NCI-H524 treated with DMSO at 0.1 percent for 48 hours (cell line): ENCODE results near the gene NUDCD3.

Experiments used
- DNase-seq: peaks from one replicate; lab custom pipeline; 2025; lab: John Stamatoyannopoulos, UW

NUDCD3 gene

DNA sequence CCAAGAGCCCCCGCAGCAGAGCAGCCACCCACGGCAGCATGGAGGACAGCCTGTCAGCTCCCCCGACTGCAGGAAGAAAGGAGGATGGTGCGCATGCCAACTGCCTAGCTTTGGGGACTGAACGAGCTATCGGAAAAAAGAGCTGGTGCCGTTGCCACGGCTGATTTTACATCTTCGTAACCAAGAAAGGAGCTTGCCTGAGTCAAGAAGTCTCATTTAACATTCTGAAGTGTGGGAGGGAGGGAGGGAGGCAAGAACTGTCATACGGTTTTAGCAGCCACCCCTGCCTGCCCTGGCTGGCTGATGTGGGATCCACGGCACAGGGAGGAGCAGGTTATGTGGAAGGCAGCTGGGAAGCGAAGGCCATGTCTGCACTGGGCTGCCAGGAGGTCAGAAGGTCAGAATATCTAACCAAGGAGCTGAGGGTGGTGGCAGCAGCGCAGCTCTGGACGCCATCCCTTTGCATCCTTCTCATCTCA, 90.4 kb downstream of the NUDCD3 start:
- DNase-seq: no peak

DNA sequence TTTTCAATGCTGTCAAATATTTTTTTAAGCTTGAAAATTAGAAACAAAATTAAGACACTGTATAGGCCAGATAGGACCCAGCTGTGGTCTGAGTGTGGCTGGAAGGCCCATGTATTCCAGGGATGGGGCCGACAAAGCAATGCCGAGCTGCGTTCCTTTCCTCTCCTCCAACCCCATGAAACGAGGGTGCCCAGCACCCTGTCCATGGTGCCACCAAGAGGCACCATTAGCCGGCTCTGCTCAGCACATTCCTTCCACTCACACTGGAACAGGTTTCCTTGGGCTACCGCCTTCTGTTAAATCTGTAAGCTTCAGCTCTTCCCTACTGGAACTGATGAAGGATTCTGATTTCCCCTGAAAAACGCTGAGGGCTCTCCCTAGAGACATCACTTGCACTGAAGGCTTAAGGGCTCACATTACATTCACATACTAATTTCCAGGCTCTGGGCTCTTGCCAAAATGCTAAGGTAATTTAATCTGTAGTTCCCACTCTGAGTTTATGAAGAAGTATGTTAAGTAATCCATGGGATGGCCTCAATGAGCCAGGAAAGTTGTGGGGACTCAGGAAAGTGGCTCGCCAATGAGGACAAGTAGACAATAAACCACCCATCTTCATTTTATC, 91.4 kb downstream of the NUDCD3 start:
- peak; percentile 94 for DNase-seq

- DNase-seq: no peak
Measured at GRCh38 chr7:44398511-44398911, 91.9 kb downstream of the NUDCD3 start.

- no peak for DNase-seq
Measured at GRCh38 chr7:44396931-44397545, 93.4 kb downstream of the NUDCD3 start.

DNA sequence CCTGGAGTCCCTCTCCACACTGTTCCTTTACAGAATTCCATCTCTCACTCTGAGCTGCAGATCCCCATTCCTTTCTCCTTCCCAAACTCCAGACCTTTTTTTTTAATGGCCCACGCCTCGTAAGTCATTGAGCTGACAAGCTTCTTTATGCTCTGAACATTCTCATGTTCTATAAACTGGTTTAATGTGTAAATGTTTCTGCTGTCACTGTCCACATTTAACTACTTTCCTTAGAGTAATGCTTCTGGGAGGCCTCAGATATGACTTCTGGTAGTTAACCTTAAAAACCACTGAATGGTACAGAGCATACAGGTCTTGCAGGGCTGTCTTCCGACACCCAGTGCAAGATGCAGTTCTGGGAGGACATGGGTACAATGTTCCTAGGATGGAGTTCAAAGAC, 94.0 kb downstream of the NUDCD3 start:
- DNase-seq: no peak

DNA sequence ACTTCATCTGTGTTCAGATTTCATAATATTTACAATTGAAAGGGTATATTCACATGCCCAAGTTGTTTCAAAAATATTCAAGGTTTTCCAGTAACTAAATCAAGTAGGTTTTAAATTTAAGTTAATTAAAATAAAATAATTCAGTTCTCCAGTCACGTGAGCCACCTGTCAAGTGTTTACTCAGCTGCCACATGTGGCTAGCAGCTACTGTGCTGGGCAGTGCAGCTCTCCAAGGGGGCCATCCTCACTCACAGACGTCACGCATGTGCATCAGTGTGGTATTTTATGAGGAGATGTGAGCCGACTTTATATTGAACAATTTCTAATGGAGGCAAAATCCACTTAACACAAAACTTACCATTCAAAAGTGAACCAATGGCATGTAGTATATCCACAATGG, 95.4 kb downstream of the NUDCD3 start:
- DNase-seq: peak; percentile 46

DNA sequence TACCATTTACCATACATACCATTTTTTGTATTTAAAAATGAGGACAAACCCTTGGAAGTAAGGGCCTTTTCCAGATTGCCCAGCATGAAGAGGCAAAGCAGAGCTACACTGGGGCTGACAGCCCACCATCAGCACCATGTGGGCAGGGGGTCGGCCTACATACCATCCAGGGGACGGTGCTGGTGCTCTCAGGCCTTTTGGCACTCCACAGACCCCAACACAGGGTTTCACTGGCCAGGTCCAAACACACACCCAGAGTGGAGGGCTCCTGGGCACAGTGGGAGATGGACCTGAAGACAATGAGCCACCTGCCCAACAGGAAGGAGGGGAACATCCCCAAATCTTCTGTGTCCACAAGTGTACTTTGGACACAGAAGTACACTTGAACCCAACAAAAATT, 95.8 kb downstream of the NUDCD3 start:
- no peak for DNase-seq

GRCh38 chr7:44394112-44394447, 96.4 kb downstream of the NUDCD3 start:
- no peak for DNase-seq

GRCh38 chr7:44393238-44394111, 97.0 kb downstream of the NUDCD3 start:
- no peak for DNase-seq

DNA sequence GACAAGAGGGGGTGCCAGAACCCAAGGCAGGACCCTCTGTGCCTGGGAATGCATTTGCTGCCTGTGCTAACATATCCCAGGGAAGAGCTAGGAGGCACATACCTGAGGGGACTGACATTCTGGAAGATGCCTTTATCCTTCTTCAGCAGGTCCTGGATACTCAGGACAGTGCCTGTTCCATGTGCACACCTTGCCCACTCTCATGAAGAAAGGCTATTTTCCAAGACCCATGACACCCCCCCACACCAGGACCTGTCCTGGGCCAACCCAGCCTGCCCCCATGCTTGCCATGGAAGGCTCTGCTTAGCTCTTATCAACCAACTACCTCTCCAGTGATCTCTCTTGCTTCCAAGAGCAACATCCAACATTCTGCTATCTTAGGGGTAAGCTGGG, 97.8 kb downstream of the NUDCD3 start:
- DNase-seq: no peak

DNA sequence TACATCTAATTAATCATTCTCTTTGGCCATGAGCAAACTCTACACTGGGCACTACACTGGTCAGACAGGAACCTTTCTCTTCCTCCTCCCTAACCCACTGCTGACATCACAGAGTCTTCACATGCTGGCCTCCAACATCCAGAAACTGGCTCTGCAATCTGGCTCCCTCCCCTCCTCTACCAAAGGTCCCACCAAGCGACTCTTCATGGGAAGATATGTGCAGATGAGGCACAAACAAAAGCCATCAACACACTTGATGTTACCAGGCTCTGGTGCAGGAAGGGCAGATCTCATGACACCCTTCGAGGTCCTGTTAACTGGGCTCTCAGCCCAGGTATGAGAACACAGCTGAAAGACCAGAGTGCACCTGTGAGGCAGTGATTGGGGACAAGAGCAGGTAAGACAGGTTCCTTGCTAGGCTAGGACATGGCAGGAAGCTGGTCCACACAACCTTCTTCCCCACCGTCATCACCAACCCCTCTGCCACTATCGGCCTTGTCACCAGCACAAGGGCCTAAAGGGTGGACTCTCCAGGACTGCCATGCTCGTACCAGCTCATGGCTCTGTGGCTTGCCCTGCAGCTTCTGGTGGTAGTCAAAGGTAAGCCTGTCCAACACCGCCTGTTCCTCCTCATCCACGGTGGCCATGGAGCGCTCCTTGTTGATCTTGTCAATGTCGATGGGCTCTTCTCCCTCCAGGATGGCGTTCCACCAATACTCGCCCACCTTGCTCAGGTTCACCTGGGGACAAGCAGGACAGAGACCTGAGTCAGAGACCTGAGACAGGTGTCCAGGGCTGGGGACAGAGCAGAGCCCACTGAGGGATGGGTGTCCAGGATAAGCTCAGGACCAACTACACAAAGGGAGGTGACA, 98.5 kb downstream of the NUDCD3 start:
- DNase-seq: no peak

DNA sequence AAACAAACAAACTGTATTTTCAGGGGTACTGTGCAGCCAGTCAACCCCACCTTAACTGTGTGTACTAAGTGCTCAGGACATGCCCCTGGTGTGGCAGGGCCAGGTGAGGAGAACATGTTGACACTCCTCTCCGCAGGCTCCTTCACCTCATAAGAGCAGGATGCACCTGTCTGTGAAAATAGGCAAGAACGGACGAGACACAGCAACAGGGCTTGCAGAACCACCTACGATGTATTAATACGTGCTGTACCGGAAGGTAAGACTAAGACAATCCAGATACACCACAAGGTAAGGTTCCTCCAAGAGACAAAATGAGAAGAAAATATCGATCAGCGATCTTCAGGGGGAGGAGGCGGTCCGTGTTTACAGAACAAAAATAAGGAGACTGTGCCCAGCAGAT, 99.3 kb downstream of the NUDCD3 start:
- no peak for DNase-seq

DNA sequence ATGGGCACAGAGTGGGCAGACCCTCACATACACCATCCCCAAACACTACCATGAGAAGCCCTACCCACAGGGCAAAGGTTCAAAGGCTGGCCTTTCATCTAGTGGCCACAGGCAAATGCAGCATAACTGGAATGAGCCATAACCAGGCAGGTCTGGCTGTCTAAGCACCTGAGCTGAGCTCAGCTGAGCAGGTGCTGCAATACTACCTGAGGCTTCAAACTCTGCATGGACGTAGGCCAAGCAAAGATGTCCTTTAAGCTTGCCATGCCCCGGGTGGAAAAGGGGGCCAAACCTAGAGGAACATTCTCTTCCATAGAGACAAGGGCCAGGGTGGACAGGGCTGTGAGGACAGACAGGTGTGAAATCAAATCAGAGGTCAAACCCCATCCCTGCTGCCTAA, 99.8 kb downstream of the NUDCD3 start:
- DNase-seq: no peak

DNA sequence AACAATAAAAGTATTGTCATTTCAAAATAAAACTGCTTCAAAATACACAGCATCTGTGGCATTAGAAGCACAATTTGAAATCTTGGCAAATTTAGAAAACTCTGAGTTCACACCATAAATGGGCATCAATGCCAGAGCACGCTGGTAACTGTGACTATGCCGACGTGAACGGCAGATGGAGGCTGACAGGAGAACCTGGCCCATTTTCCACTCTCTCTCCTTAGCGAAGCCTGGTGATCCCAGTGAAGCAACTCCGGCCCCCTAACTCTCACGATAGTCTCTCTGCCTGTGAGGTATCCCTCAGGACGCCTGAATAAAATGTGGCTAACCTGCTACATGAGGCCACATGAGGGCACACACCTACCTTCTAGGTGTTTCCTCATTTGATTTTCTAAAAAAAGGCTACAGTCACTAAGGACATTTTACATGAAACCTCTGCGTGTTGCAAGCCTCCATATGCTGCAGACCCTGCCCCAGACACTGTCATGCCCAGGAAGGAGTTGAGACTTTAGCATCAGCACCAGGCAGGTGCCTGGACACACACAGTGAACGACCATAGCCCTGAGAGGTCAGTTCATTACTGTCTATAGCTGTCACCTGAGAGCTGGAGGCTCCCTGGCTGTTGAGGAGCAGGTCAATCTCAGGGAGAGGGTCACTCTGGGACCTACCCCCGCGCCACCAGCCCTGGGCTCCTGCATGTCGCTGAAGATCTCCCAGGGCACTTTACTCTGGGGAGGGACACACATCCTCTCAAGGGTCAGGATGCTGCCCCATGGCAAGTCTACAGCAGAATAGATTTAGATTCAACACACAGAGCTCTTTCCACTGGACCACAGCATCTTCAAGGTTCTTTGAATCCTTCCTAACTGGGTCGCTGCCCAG, 102.1 kb downstream of the NUDCD3 start:
- DNase-seq: no peak

- DNase-seq: no peak
Measured at GRCh38 chr7:44387389-44387788, 103.1 kb downstream of the NUDCD3 start.

DNA sequence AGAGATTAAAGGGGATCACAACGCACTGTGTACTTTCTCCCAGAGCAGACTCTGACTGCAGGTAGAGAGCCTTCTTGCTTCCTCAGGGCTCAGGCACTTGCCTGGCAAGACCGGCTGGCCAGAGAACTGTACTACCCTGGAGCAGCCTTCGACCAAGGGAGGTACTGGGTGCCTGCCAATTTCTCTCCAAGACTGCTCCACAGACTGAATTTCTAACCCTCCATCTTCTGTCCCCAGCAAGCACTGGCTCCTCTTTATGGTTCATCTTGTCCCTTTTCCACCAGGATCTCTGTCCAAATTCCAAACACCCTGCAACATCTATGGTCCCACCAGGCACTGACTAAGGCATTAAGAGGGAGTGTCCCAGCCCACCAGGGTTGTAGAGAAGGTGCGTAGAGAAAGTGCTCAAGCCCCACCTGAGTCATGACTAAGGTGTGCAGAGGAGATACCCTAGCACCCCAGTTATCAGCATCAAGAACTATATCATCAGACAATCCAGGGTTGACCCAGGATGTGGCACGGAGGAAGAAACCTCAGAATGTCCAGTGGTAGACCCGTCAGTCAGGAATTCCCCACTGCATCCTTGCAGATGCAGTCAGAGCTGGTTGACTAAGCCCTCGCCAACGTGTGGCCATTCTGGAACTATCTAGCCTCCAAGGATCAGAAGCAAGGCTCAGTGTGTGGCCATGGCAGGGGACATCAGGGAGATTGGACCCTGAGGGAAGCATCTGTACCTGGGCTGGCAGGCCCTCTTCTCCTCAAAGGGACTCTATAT, 104.1 kb downstream of the NUDCD3 start:
- no peak for DNase-seq

DNA sequence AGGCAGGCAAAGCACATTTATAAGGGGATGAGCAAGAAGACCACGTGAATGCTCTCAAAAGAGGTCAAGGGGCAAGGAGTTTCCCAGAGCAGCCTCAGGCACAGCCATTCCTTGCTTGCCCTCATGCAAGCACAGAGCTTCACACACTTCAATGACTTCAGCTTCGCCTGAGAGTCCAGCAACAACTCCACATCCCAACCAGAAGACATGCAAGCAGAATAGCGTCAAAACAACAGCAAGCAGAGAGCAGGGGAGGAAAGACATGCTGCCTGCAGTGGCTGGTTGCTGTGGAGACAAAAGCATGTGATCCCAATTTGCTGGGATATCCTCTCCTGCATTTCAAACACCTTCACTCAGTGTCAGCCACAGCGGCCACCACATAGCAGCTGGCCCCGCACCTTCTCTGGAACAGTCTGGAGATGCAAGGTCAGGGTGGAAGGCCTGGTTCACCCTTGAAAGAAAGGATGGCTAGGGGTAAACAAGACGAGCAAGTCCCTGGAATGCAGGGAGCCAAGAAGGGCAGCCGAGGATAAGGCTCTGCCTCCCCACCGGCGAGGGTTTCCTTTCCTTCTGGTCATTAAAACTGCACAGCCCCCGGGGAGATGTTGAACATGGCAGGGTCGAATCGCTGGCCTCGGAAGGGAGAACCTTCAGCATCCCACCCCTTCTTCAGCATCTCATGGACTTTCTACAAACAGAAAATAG, 104.9 kb downstream of the NUDCD3 start:
- no peak for DNase-seq

DNA sequence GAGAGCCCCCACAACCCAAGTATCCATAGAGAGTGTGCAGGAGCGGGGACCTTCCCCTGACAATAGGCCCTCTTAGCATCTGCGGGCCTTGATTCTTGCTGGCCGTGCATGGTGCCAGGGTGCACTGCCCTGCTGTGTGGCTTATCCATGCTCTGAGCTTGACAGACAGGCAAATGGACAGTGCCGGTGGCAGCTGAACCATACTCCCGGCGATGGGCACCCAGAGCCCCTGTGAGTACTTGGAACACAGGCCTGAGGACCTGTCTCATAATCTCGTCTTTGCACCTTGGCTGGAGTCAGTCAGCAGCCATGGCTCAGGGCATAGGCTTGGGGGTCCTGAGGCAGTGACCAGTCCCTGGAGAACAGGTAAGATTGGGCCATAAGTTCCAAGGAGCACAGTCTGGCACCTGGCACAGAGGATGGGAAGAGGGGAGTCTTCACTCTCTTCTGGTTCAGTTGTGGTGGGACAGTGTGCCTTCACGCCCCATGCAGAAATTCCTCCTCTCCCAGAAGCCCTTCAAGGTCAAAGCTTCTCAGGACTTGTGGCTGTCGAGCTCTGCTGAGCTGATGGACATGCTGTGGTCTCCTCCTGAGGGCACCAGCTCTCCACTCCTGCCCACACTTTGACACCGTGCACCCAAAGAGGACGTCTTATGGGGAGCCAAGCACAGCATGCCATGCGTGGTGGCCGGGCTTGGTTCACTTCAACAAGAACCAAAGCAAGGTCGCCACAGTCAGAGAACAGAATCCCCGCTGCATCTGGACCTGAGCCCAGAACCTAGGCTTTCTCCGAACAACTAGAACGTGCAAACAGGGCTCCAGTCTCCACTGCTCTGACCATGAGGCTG, 105.6 kb downstream of the NUDCD3 start:
- no peak for DNase-seq

DNA sequence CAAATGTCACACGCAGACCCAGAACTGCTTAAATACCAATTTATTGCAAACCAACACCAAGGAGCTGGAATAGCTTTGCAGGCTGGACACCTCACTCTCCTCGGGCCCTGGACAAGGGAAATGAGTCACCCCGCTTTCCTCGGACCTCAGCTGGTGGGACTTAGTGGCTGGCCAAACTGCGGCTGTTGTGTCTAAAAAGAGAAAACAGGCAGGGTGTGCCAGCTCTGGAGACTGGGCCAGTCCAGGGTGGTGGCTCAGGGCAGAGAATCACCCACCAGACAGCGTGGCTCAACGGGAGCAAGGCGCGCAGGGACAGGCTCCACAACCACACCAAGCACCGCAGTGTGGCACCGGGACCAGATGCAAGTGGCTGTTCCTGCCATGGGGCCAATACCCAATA, 106.9 kb downstream of the NUDCD3 start:
- no peak for DNase-seq
